Central memory CD4-positive, alpha-beta T cell (primary cell): ENCODE data around the gene SCAF8.
"Not testable (repeated sequence)": the region's sequence is repeated elsewhere in the genome, so short reads cannot be mapped to it uniquely, and the experiment has no call there.

Source experiments
- DNase-seq: peaks from one replicate; pipeline ENCODE4 v3.0.0; 2022

The SCAF8 gene

DNA sequence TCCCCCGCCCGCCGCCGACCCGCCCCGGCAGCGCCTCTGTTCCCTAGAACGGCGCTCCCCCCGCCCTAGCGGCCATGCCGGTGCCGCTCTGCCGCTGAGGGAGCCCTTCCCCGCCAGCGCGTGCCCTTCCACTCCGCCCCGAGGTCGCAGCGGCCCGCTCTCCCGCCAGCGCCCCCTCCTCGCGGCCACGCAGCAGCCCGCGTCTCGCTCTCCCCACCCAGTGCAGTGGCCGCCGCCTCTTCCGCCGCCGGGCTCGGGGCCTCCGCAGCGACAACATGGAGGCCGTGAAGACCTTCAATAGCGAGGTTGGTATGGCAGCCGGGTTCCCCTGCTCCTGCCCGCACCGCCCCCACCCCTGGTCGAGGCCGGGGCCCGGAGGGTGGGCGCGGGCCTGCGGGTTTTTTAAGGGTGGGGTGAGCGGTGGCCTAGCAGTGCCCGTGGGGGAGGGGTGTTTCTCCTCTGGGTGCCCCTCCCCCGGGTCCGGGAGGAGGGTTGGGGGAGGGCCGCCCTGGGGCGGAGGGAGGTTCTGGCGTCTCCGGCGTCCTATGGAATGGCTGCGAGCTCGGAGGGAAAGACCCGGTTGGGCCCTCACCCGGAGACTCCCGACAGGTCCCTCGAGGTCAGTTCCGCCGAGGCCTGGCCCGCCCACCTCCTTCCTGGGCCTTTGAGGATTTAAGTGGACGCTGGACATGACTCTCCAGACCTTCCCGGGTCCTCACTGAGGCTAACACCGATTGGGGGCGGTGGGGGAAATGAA, 588 bp downstream of the SCAF8 start:
- peak; percentile 89 for DNase-seq

- no peak for DNase-seq
These were observed 3.5 kb downstream of the SCAF8 start for GRCh38 chr6:154736618-154737259.

- DNase-seq, result no peak
These were observed 4.2 kb downstream of the SCAF8 start for GRCh38 chr6:154737424-154737823.

- no peak for DNase-seq
These were observed 5.3 kb downstream of the SCAF8 start for GRCh38 chr6:154738551-154738961.

- no peak for DNase-seq
These were observed 7.4 kb downstream of the SCAF8 start for GRCh38 chr6:154740658-154741057.

- DNase-seq, result no peak
These were observed 9.7 kb downstream of the SCAF8 start for GRCh38 chr6:154742891-154743290.

DNA sequence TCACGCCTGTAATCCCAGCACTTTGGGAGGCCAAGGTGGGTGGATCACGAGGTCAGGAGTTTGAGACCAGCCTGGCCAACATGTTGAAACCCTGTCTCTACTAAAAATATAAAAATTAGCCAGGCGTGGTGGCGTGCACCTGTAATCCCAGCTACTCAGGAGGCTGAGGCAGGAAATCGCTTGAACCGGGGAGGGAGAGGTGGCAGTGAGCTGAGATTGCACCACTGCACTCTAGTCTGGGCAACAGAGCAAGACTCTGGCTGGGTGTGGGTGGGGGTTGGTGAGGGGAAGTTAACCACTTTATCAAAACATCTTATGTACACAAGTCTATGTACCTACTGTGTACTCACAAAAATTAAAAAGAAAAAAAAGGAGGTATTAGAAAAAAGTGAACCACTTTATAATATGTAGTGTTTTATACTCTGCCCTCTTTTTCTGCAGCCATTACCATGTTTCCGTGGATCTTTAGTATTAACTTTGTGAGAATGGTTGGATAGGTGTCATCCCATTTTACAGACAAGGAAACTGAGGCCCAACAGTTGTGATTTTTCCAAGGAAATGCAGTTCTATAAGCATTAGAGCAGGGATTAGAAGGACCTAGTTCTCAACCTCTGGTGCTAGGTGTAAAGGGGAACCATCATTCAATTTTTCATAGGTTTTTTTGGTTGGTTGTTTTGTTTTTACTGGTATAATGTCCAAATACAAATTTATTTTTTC, 11.0 kb downstream of the SCAF8 start:
- not testable (repeated sequence) for DNase-seq

DNA sequence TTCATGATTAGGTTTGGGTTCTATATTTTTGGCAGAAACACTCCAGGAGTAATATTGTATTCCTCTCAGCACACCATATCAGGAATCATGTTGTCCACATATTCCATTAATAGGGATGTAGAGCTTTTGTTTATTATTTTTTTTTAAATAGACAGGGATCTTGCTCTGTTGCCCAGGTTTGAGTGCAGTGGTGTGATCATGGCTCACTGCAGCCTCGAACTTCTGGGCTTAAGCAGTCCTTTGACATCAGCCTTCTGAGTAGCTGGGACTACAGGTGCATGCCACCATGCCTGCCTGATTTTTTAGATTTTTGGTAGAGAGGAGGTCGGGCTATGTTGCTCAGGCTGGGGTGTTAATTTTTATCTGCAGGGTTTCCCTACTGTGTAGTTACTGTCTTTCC, 12.0 kb downstream of the SCAF8 start:
- no peak for DNase-seq

DNA sequence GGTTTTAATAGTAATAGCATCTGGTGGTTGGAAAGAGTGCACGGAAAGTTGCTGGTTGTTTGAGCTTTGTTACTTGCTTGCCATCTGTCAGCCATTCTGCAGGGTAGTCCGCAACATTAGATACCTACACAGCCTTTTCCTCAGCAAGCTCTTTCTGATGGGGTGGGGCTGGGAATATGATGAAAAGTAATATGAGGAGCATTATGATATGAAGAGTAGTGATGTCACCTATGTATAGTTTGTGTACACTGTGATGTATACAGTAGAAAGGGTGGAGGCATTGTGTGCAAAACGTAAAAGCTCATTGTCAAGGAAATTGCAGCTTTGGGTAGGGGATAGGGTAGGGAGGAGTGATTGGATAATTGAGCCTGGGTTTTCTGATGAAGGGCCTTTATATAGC, 16.1 kb downstream of the SCAF8 start:
- DNase-seq, result no peak

- DNase-seq, result no peak
These were observed 18.0 kb downstream of the SCAF8 start for GRCh38 chr6:154751011-154751800.

- DNase-seq, result no peak
These were observed 18.8 kb downstream of the SCAF8 start for GRCh38 chr6:154752022-154752421.

GRCh38 chr6:154754152-154754551, 20.9 kb downstream of the SCAF8 start:
- no peak for DNase-seq

- DNase-seq, result no peak
These were observed 24.3 kb downstream of the SCAF8 start for GRCh38 chr6:154757352-154758050.

DNA sequence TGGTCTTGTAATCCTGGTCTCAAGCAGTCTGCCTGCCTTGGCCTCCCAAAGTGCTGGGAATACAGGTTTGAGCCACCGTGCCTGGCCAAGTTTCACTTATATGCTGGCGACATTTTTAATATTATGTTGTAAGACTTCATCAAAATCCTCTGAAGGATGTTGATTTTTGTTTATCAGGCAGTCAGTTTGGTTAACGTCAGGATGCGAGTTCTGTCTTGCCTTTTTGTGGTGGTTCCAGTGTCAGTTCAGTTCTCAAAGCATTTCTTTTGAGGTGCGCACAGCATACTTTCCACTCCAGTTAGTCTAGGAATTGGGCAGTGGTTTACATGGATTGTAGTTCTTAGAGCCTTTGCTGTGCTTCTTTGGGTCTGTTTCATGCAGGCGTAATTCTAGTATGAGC, 24.9 kb downstream of the SCAF8 start:
- DNase-seq, result no peak

GRCh38 chr6:154763650-154764049, 30.4 kb downstream of the SCAF8 start:
- no peak for DNase-seq

- DNase-seq, result no peak
These were observed 32.1 kb downstream of the SCAF8 start for GRCh38 chr6:154765273-154765672.

DNA sequence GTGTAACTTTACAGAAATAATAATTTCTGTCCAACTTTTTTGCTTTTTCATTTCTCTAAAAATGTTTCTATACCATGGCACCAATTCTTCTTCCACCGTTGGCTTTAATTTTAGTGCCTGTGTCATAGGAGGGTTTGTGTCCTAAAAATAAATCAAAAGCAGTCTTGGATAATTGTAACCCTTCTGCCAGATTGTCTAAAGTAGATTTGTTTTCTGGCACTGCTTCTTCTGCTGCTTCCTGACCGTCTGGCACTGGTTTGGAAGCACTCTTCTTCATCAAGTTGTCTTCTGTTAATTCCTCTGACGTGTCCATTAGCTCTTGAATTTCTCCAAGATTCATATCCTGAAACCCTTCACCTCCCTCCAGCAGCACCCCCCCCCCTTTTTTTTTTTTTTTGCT, 33.1 kb downstream of the SCAF8 start:
- DNase-seq, result no peak

DNA sequence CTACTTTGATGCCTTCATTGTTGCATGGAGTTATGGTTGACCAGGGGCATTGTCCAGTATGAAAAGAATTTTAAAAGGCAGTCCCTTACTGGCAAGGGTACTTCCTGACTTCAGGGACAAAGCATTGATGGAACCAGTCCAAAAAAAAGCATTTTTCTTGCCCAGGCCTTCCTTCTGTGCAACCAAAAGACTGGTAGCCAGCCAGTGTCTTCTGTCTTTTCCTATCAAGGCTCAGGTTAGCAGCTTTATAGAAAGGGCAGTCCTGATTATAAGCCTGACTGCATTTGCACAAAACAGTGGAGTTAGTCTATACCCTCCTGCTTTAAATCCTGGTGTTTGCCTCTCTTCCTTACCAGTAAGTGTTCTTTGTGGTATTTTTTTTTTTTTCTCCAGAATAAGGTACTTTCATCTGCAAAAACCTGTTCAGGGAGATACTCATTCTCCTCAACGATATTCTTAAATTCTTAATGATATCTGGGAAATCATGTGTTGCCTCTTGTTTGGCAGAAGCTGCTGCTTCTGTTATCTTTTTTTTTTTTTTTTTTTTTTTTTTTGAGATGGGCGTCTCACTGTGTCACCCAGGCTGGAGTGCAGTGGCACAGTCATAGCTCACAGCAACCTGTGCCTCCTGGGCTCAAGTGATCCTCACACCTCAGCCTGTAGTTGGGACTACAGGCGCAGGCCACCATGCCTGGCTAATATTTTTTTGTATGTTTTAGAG, 33.9 kb downstream of the SCAF8 start:
- DNase-seq, result no peak

- no peak for DNase-seq
These were observed 35.1 kb downstream of the SCAF8 start for GRCh38 chr6:154768280-154768679.

- no peak for DNase-seq
These were observed 40.4 kb downstream of the SCAF8 start for GRCh38 chr6:154773610-154774089.

DNA sequence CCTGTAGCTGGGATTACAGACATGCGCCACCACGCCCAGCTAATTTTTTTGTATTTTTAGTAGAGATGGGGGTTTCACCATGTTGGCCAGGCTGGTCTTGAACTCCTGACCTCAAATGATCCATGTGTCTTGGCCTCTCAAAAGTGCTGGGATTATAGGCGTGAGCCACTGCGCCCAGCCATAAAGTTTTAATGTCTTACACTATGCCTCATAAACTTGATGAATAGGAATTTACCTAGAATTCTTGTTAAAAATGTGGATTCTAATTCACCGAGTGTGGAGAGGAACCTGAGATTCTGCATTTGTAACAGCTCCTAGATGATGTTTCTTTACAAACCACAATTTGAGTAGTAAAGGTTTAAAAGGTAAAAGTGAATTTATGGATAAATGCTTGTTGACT, 45.9 kb downstream of the SCAF8 start:
- DNase-seq, result not testable (repeated sequence)

GRCh38 chr6:154782193-154782592, 49.0 kb downstream of the SCAF8 start:
- no peak for DNase-seq
